GM12873 (cell line): Measurements from ENCODE around the gene PRM3.

Experiments
- CTCF ChIP-seq: IDR thresholded peaks from 2 replicates; pipeline ENCODE4 v1.5.1; 2012; ENCODE audit warnings: low read depth, mild to moderate bottlenecking, moderate library complexity, low read length, control low read depth; ENCODE audit not compliant: insufficient read depth; ENCODE audit errors: missing control alignments

PRM3 gene

GRCh38 chr16:11289202-11289601 lies 15.8 kb upstream of the PRM3 start:
- TF ChIP-seq CTCF, result no peak

GRCh38 chr16:11285842-11286241 lies 12.4 kb upstream of the PRM3 start:
- no peak for TF ChIP-seq CTCF

- TF ChIP-seq CTCF, result no peak
These were observed 10.4 kb upstream of the PRM3 start for GRCh38 chr16:11283820-11284248.

GRCh38 chr16:11280616-11281522 lies 7.4 kb upstream of the PRM3 start, which contains the start of gene PRM1:
Gene PRM1 (minus strand): TSS chr16:11281330. CDS start chr16:11281238, 92 bp downstream.
- TF ChIP-seq CTCF, result no peak

GRCh38 chr16:11278681-11279628 lies 5.5 kb upstream of the PRM3 start:
- TF ChIP-seq CTCF, result no peak

GRCh38 chr16:11277607-11278337 lies 4.3 kb upstream of the PRM3 start:
- TF ChIP-seq CTCF, result no peak
